HepG2 (cell line): ENCODE measurements around the gene ATP9A. TPM values are rescaled to one million over a fixed set of nuclear protein-coding genes. Genes with fewer than 3 reads are reported as not detected.

Source experiments
- HMGXB4 ChIP-seq, 2 experiments: sonication (generic) in 1 of 2; formaldehyde crosslinking in 1 of 2; IDR thresholded peaks; 2 replicates each; pipeline versions ENCODE4 v1.4.0 to v1.6.1; 2018 to 2020; ENCODE audit warnings: missing genetic modification reagents in 2 of 2, borderline replicate concordance in 1 of 2, low read depth in 1 of 2, mild to moderate bottlenecking in 1 of 2, missing biosample characterization in 1 of 2
- HNF4G ChIP-seq, 2 experiments: sonication (generic) in 1 of 2; formaldehyde crosslinking in 1 of 2; IDR thresholded peaks; 2 replicates each; pipeline versions ENCODE4 v1.4.0 to v1.6.1; 2011 to 2020; ENCODE audit warnings: borderline replicate concordance in 2 of 2, low read depth in 2 of 2, mild to moderate bottlenecking in 2 of 2, low read length in 1 of 2, missing genetic modification reagents in 1 of 2, moderate library complexity in 1 of 2
- IKZF5 ChIP-seq: IDR thresholded peaks from 2 replicates; pipeline ENCODE4 v1.6.1; 2018; ENCODE audit warnings: missing genetic modification reagents, mild to moderate bottlenecking, missing compliant biosample characterization
- IRF2 ChIP-seq: IDR thresholded peaks from 2 replicates; pipeline ENCODE4 v1.6.1; 2018; ENCODE audit warnings: missing genetic modification reagents, missing compliant biosample characterization
- MAFF ChIP-seq: IDR thresholded peaks from 2 replicates; pipeline ENCODE4 v1.6.1; 2011; ENCODE audit warnings: low read depth, low read length, improper control_type of control experiment
- MXI1 ChIP-seq: IDR thresholded peaks from 3 replicates; pipeline ENCODE4 v1.6.1; 2012; ENCODE audit warnings: low read depth, low read length, inconsistent platforms, borderline replicate concordance
- POGZ ChIP-seq: sonication (generic); formaldehyde crosslinking; IDR thresholded peaks from 2 replicates; pipeline ENCODE4 v1.4.0; 2020; ENCODE audit warnings: mild to moderate bottlenecking, missing genetic modification reagents
- RORA ChIP-seq: sonication (generic); formaldehyde crosslinking; IDR thresholded peaks from 2 replicates; pipeline ENCODE4 v1.5.0; 2020; ENCODE audit warnings: mild to moderate bottlenecking, missing genetic modification reagents, moderate library complexity
- RXRB ChIP-seq: IDR thresholded peaks from 2 replicates; pipeline ENCODE4 v1.6.1; 2016; ENCODE audit warnings: borderline replicate concordance, missing genetic modification reagents, missing compliant biosample characterization
- SIX1 ChIP-seq: sonication (generic); formaldehyde crosslinking; IDR thresholded peaks from 2 replicates; pipeline ENCODE4 v1.4.0; 2020; ENCODE audit warnings: missing genetic modification reagents, borderline replicate concordance
- SMARCC2 ChIP-seq: fragments of 450-650 bp; IDR thresholded peaks from 2 replicates; pipeline ENCODE4 v1.6.1; 2017; ENCODE audit warnings: antibody characterized with exemption, mild to moderate bottlenecking
- SOX5 ChIP-seq: IDR thresholded peaks from 2 replicates; pipeline ENCODE4 v1.6.1; 2016; ENCODE audit warnings: borderline replicate concordance
- STAG1 ChIP-seq: sonication (generic); formaldehyde crosslinking; IDR thresholded peaks from 2 replicates; pipeline ENCODE4 v1.4.0; 2020; ENCODE audit warnings: missing genetic modification reagents
- TCF7 ChIP-seq: sonication (generic); IDR thresholded peaks from 2 replicates; pipeline ENCODE4 v1.6.1; 2016; ENCODE audit warnings: antibody characterized with exemption, low read depth
- TEAD3 ChIP-seq: optimal IDR thresholded peaks from 2 replicates; pipeline ENCODE3; 2016; ENCODE audit warnings: borderline replicate concordance
- ZFAT ChIP-seq: sonication (generic); formaldehyde crosslinking; conservative IDR thresholded peaks from 2 replicates; pipeline ENCODE4 v1.8.1; 2023; ENCODE audit warnings: missing genetic modification reagents, inconsistent platforms
- ZNF207 ChIP-seq: fragments of 450-650 bp; IDR thresholded peaks from 2 replicates; pipeline ENCODE4 v1.6.1; 2016; ENCODE audit warnings: antibody characterized with exemption, borderline replicate concordance
- ZNF335 ChIP-seq: sonication (generic); formaldehyde crosslinking; IDR thresholded peaks from 2 replicates; pipeline ENCODE4 v1.4.0; 2020; ENCODE audit warnings: missing genetic modification reagents
- ZNF550 ChIP-seq: sonication (generic); formaldehyde crosslinking; IDR thresholded peaks from 2 replicates; pipeline ENCODE4 v1.4.0; 2020; ENCODE audit warnings: mild to moderate bottlenecking, missing genetic modification reagents, borderline replicate concordance
- ZNF646 ChIP-seq: sonication (generic); formaldehyde crosslinking; IDR thresholded peaks from 2 replicates; pipeline ENCODE4 v1.9.0; 2021; ENCODE audit warnings: mild to moderate bottlenecking, missing genetic modification reagents
- polyA plus RNA-seq, 8 experiments: library from polyadenylated mRNA; depleted of rRNA in 3 of 8; stranded (reverse) in 7 of 8; unstranded in 1 of 8; fragments of >200 nt; fragmentation: Illumina TruSeq in 4 of 8; extraction: Trizol in 4 of 8; gene quantifications; 2 replicates each; pipeline versions ENCODE4 v1.2.1 to v1.2.3, GENCODE V29; 2011 to 2016; ENCODE audit warnings: low read depth in 4 of 8, missing spikeins in 1 of 8, mixed read lengths in 1 of 8; ENCODE audit not compliant: insufficient read depth in 1 of 8
- total RNA-seq, 5 experiments: library from RNA; depleted of rRNA; stranded (reverse); fragments of >200 nt; fragmentation: Illumina TruSeq; extraction: Trizol; gene quantifications; 2 replicates each; pipeline ENCODE4 v1.2.3, GENCODE V29; 2016; ENCODE audit warnings: low read depth in 1 of 5

ATP9A gene
- total and polyA plus RNA-seq, 2 of the 13 experiments (the other 11 are each of a cell fraction or from before 2014, with no cell fraction given) = 11.8 to 18.5 TPM

GRCh38 chr20:51628533-51629398 lies 139.4 kb downstream of the ATP9A start (continued):
- TF ChIP-seq HMGXB4 (CRISPR knock-in tag; IDR thresholded peaks at IDR 0.05; ENCODE audit: borderline replicate concordance in 1 of 2, low read depth in 1 of 2) = peak in 1 of 2 experiments; percentile 27; a peak in 1 of 4 replicates
- peak; percentile 96 for TF ChIP-seq IRF2 (CRISPR knock-in tag)
- peak; percentile 23; the same call in 1 of the 2 replicates for TF ChIP-seq STAG1
- TF ChIP-seq ZNF207 = no peak
- peak; percentile 79 for TF ChIP-seq SIX1
- peak; percentile 26; the same call in 1 of the 2 replicates for TF ChIP-seq ZNF550 (CRISPR knock-in tag)
- peak; percentile 88 for TF ChIP-seq SOX5
- TF ChIP-seq SMARCC2 = no peak
- TF ChIP-seq RORA (CRISPR knock-in tag) = no peak
- peak; percentile 40; the same call in 2 of the 3 replicates for TF ChIP-seq MXI1
- TF ChIP-seq ZFAT (CRISPR knock-in tag) = no peak
- TF ChIP-seq TEAD3 (CRISPR knock-in tag) = no peak
- TF ChIP-seq POGZ = peak; percentile 61; the same call in 1 of the 2 replicates
- peak; percentile 94 for TF ChIP-seq TCF7
- TF ChIP-seq RXRB (CRISPR knock-in tag) = peak; percentile 80
- peak; percentile 56; the same call in 1 of the 2 replicates for TF ChIP-seq HNF4G (IDR thresholded peaks at IDR 0.05; ENCODE audit: borderline replicate concordance, low read depth, low read length)
- peak; percentile 28; the same call in 1 of the 2 replicates for TF ChIP-seq HNF4G (CRISPR knock-in tag; IDR thresholded peaks at IDR 0.05; ENCODE audit: borderline replicate concordance, low read depth)
- 0 out of 2 replicates have a peak, but pooled peaks have one; percentile 39 for TF ChIP-seq IKZF5 (CRISPR knock-in tag)
- no peak for TF ChIP-seq MAFF
- TF ChIP-seq ZNF646 = no peak
- no peak; the same call in 1 of the 2 replicates for TF ChIP-seq ZNF335 (CRISPR knock-in tag)
